Trophoblast cell (in vitro differentiated cells and primary cell): ENCODE data around the gene SNX1.
"Not testable (repeated sequence)": the region's sequence is repeated elsewhere in the genome, so short reads cannot be mapped to it uniquely, and the experiment has no call there.

ENCODE experiments used
- DNase-seq, 2 donors: peaks; one replicate each; pipeline ENCODE4 v3.0.0-alpha.2; 2016
- H2AFZ ChIP-seq: 2 replicates; pipeline ENCODE4 v1.6.1; 2013; ENCODE audit warnings: low read length, moderate library complexity, mild to moderate bottlenecking; ENCODE audit not compliant: insufficient read depth, poor library complexity
- H2AK5ac ChIP-seq: 2 replicates; pipeline ENCODE4 v1.6.1; 2013; ENCODE audit warnings: mild to moderate bottlenecking, low read length
- H2BK120ac ChIP-seq: 2 replicates; pipeline ENCODE4 v1.6.1; 2013; ENCODE audit warnings: low read length, mild to moderate bottlenecking, moderate library complexity; ENCODE audit not compliant: insufficient read depth, poor library complexity
- H2BK12ac ChIP-seq: 2 replicates; pipeline ENCODE4 v1.6.1; 2013; ENCODE audit warnings: mild to moderate bottlenecking, low read length, moderate library complexity
- H2BK5ac ChIP-seq: 2 replicates; pipeline ENCODE4 v1.6.1; 2013; ENCODE audit warnings: low read length, low read depth, moderate library complexity, mild to moderate bottlenecking; ENCODE audit not compliant: poor library complexity
- H3K14ac ChIP-seq: 2 replicates; pipeline ENCODE4 v1.6.1; 2013; ENCODE audit warnings: mild to moderate bottlenecking, low read length
- H3K18ac ChIP-seq: 2 replicates; pipeline ENCODE4 v1.6.1; 2013; ENCODE audit warnings: mild to moderate bottlenecking, low read length
- H3K23ac ChIP-seq: 2 replicates; pipeline ENCODE4 v1.6.1; 2013; ENCODE audit warnings: low read length
- H3K27ac ChIP-seq: 2 replicates; pipeline ENCODE4 v1.5.1; 2013; ENCODE audit warnings: low read depth, mild to moderate bottlenecking, inconsistent platforms, low read length, moderate library complexity
- H3K27me3 ChIP-seq: 2 replicates; pipeline ENCODE4 v1.6.1; 2013; ENCODE audit warnings: inconsistent platforms, mild to moderate bottlenecking, low read length, moderate library complexity; ENCODE audit not compliant: insufficient read depth
- H3K36me3 ChIP-seq, 2 experiments: 1 replicate in 1 of 2; 2 replicates in 1 of 2; pipeline ENCODE4 v1.6.1; 2013; ENCODE audit warnings: low read length in 2 of 2, mild to moderate bottlenecking in 2 of 2, moderate library complexity in 1 of 2; ENCODE audit not compliant: insufficient read depth in 2 of 2, control insufficient read depth in 1 of 2
- H3K4ac ChIP-seq: 2 replicates; pipeline ENCODE4 v1.6.1; 2013; ENCODE audit warnings: low read depth, mild to moderate bottlenecking, low read length, moderate library complexity
- H3K4me1 ChIP-seq, 2 experiments: 1 replicate in 1 of 2; 2 replicates in 1 of 2; pipeline ENCODE4 v1.6.1; 2013; ENCODE audit warnings: low read length in 2 of 2, mild to moderate bottlenecking in 2 of 2, moderate library complexity in 1 of 2; ENCODE audit not compliant: insufficient read depth in 2 of 2, control insufficient read depth in 1 of 2
- H3K4me2 ChIP-seq: 2 replicates; pipeline ENCODE4 v1.6.1; 2013; ENCODE audit warnings: inconsistent platforms, mild to moderate bottlenecking, low read length, moderate library complexity
- H3K4me3 ChIP-seq: 2 replicates; pipeline ENCODE4 v1.5.1; 2013; ENCODE audit warnings: mild to moderate bottlenecking, low read depth, low read length, inconsistent platforms
- H3K79me1 ChIP-seq: one replicate; pipeline ENCODE4 v1.6.1; 2013; ENCODE audit warnings: low read length
- H3K79me2 ChIP-seq: 2 replicates; pipeline ENCODE4 v1.6.1; 2013; ENCODE audit warnings: low read length, mild to moderate bottlenecking; ENCODE audit not compliant: control insufficient read depth, insufficient read depth, poor library complexity
- H3K9ac ChIP-seq: 2 replicates; pipeline ENCODE4 v1.6.1; 2013; ENCODE audit warnings: mild to moderate bottlenecking, low read length
- H3K9me3 ChIP-seq: 2 replicates; pipeline ENCODE4 v1.6.1; 2013; ENCODE audit warnings: low read depth, mild to moderate bottlenecking, control low read depth, inconsistent platforms, low read length; ENCODE audit not compliant: insufficient read depth
- H4K12ac ChIP-seq: 2 replicates; pipeline ENCODE4 v1.6.1; 2013; ENCODE audit warnings: low read depth, mild to moderate bottlenecking, low read length, moderate library complexity
- H4K8ac ChIP-seq: 2 replicates; pipeline ENCODE4 v1.6.1; 2013; ENCODE audit warnings: low read depth, mild to moderate bottlenecking, low read length, moderate library complexity
- H4K91ac ChIP-seq: one replicate; pipeline ENCODE4 v1.6.1; 2013; ENCODE audit warnings: low read depth, mild to moderate bottlenecking, low read length, moderate library complexity
- WGBS: extraction: QIAGEN DNeasy Blood & Tissue Kit; methylation state at CpG from one replicate; pipeline ENCODE4 v1.1.7; 2013; ENCODE audit warnings: missing lambda C conversion rate; ENCODE audit not compliant: insufficient read length, insufficient coverage; ENCODE audit errors: extremely low coverage; 5-methylcytosine and 5-hydroxymethylcytosine counted together

Gene SNX1

DNA sequence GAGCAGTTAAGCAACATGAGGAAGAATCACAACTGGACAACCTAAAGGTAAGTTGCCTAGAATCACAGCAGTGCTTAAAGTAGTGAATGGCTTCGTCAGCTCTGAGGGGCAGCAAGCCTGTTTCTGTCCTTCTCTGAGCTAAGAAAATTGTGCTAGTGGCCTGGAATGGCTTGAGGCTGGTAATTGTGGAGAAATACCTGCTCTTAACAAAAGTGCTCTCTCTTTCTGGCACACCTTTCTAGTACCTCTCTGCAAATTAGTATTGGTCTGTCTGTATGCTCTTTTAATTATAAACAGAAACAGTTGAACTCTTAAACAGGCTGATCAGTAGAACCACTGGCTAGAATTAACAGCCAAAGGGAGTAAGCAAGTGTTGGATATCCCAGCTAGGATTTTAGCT, 11.6 kb downstream of the SNX1 start:
- Histone ChIP-seq H2AK5ac (no peak overlapping the region), H3K27ac (no peak overlapping the region), H2BK12ac (no peak overlapping the region), H3K4ac (no peak overlapping the region), H3K9me3 (no peaks in the 10 kb centered on the region), H3K36me3 (no peaks in the 10 kb centered on the region), H3K4me1 (peaks cover 5 to 6% of the 10 kb centered on the region in 2 experiments), H2BK5ac (no peak overlapping the region), H2AFZ (no peak overlapping the region), H3K79me2 (peaks cover 1% of the 10 kb centered on the region), H4K8ac (no peak overlapping the region), H3K4me3 (no peak overlapping the region), H4K12ac (no peak overlapping the region), H3K27me3 (no peaks in the 10 kb centered on the region), H2BK120ac (no peak overlapping the region), H3K79me1 (no peaks in the 10 kb centered on the region), H3K9ac (no peak overlapping the region), H3K4me2 (no peak overlapping the region), H3K23ac (no peak overlapping the region), H4K91ac (no peak overlapping the region), H3K14ac (no peak overlapping the region), H3K18ac (no peak overlapping the region)
- no CpG with 5 or more reads among the region's 1 CpG for WGBS
- DNase-seq, result no peak

DNA sequence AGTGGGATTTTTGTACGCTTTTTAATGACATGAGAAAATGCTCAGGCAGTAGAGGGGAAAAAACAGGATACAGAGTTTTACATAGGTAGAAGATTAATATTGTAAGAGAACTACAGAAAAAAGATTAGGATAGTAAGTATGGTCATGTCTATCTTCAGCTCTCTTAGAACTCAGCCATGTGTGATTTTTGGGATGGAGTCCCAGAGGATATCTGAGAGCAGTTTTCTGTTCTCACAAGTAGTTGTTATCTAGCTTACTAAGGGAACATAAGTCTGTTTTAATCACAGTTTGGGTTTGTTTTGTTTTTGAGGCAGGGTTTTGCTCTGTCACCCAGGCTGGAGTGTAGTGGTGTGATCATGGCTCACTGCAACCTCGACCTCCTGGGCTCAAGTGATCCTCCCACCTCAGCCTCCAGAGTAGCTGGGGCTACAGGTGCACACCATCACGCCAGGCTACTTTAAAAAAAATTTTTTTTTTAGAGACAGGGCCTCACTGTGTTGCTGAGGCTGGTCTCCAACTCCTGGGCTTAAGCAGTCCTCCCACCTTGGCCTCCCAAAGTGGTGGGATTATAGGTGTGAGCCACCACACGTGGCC, 14.4 kb downstream of the SNX1 start:
- H3K9me3 ChIP-seq, H3K18ac ChIP-seq: not testable (repeated sequence)

DNA sequence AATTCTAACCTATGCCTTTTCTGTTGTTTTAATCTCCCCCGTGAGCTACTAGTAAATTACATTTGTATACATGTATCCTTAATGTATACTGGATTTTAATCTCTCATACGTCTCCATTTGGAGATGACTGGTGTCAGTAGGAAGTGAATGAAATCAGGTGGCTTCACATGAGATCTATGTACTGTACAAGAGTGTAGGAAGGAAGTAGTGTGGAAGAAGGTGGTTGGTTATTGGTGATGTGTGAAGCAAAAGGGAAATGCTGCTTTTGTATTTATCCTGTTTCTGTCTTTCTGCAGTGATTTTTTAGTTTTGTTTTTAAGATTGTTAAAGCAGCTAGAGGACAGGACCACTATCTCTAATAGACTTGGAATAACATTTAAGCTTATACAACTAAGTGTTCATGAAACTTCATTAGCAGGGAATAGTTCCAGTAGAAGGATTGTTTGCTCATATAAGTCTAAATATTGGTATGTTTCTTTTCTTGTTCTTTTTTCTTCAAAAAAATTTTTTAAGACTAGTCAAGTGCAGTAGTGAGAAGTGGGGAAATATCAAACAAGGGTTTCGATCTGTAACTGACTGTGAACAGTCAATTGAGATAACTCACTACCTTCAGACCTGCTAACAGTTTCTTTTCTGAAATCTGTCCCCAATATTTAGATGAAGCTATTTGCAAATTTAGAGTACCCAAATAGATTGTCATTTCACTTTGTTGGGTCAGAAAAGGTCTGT, 15.3 kb downstream of the SNX1 start:
- Histone ChIP-seq H3K4me1 (peaks cover 5% of the 10 kb centered on the region in 2 experiments), H3K27me3 (no peaks in the 10 kb centered on the region), H3K14ac (no peak overlapping the region), H3K4me3 (no peak overlapping the region), H4K12ac (no peak overlapping the region), H3K79me2 (peaks cover 1% of the 10 kb centered on the region), H3K18ac (no peak overlapping the region), H3K4ac (no peak overlapping the region), H3K36me3 (peaks cover 6% of the 10 kb centered on the region in 2 experiments), H2BK5ac (no peak overlapping the region), H4K8ac (no peak overlapping the region), H3K23ac (no peak overlapping the region), H2AK5ac (no peak overlapping the region), H3K27ac (no peak overlapping the region), H3K4me2 (no peak overlapping the region), H2BK12ac (no peak overlapping the region), H2BK120ac (no peak overlapping the region), H3K79me1 (no peaks in the 10 kb centered on the region), H3K9me3 (no peaks in the 10 kb centered on the region), H3K9ac (no peak overlapping the region), H4K91ac (no peak overlapping the region), H2AFZ (no peak overlapping the region)
- no CpG with 5 or more reads among the region's 3 CpGs for WGBS
- DNase-seq, result no peak

More for the DNA sequence above, 14.4 kb downstream of the SNX1 start:
- not testable (repeated sequence) for H2BK12ac ChIP-seq, H3K79me2 ChIP-seq, H4K91ac ChIP-seq, H3K27me3 ChIP-seq, H2BK5ac ChIP-seq, H3K4me1 ChIP-seq, H3K4me2 ChIP-seq, H3K14ac ChIP-seq, H3K36me3 ChIP-seq, H3K79me1 ChIP-seq, DNase-seq, H3K9ac ChIP-seq, H3K4ac ChIP-seq, H3K4me3 ChIP-seq, H2AK5ac ChIP-seq, H4K8ac ChIP-seq, H3K27ac ChIP-seq, H2AFZ ChIP-seq, H2BK120ac ChIP-seq, H4K12ac ChIP-seq, H3K23ac ChIP-seq
- WGBS, result no CpG with 5 or more reads among the region's 4 CpGs

DNA sequence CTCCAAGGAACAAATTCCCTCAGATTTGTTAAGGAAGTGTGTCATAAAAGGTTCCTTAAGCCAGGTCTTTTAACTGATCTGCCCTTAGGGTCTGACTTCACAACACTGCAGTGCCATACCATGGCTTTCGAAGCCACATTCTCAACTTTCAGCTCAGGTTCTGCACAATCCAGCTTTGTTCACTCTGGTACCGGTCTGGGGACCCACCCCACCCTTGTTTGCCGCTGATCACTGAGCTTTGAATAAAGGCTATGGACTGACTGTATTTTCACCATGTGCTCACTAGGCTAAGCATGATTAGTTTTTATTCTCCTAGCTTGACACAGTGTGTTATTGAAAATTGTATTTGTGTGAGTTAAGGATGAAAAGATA, 15.9 kb downstream of the SNX1 start:
- no peaks in the 10 kb centered on the region for H3K79me1 ChIP-seq
- H3K27ac ChIP-seq, result no peak overlapping the region
- no peak overlapping the region for H3K9ac ChIP-seq
- H2AFZ ChIP-seq, result peak overlapping the region; percentile 60
- H2BK12ac ChIP-seq, result no peak overlapping the region
- no peak overlapping the region for H3K4me3 ChIP-seq
- WGBS, result no CpG with 5 or more reads among the region's 3 CpGs
- no peak overlapping the region for H2AK5ac ChIP-seq
- H4K12ac ChIP-seq, result no peak overlapping the region
- no peak overlapping the region for H3K23ac ChIP-seq
- H3K79me2 ChIP-seq, result peaks cover 1% of the 10 kb centered on the region
- H3K27me3 ChIP-seq, result no peaks in the 10 kb centered on the region
- H3K4ac ChIP-seq, result no peak overlapping the region
- H3K18ac ChIP-seq, result no peak overlapping the region
- H3K4me1 ChIP-seq, result peaks cover 5% of the 10 kb centered on the region in 2 experiments
- no peak overlapping the region for H2BK5ac ChIP-seq
- H4K8ac ChIP-seq, result no peak overlapping the region
- H3K14ac ChIP-seq, result peak overlapping the region; percentile 11
- peaks cover 6 to 7% of the 10 kb centered on the region in 2 experiments for H3K36me3 ChIP-seq
- no peak overlapping the region for H3K4me2 ChIP-seq
- H4K91ac ChIP-seq, result no peak overlapping the region
- no peak overlapping the region for H2BK120ac ChIP-seq
- DNase-seq, result peak in 1 of 2 donors; percentile 27
- no peaks in the 10 kb centered on the region for H3K9me3 ChIP-seq
